CD4-positive, alpha-beta T cell treated with Interleukin-21 for 1 hour (primary cell): ENCODE results near the gene ACTN2.
"Not testable (repeated sequence)": the region's sequence is repeated elsewhere in the genome, so short reads cannot be mapped to it uniquely, and the experiment has no call there.

ENCODE experiments used
- DNase-seq: peaks from one replicate; pipeline ENCODE4 v3.0.0-alpha.2; 2020

The ACTN2 gene

GRCh38 chr1:236685917-236686814 is at the start of gene ACTN2:
TSS of gene ACTN2 (plus strand) at chr1:236686499. CDS start at chr1:236686674, 175 bp downstream.
- DNase-seq: peak; percentile 59

GRCh38 chr1:236638945-236639344 is 47.4 kb upstream of the ACTN2 start:
- no peak for DNase-seq

DNA sequence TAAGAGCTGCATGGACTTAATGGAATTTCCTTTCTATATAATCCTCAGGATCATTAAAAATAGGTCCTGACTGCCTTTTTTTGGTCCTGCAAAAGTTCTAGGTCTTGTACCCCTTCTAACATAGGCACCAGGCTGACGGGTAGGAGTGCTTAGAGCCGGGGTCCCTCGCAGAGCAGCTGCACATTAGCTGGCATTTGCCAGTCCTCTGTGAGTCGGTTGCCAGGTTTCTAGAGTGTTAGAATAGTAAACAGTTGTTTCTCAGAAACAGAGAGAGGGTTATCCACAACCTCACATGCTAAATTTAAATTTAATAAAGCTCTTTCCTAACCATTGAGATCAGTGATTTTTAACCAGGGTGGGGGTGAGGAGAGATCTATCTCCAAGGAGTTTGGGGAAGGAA is 46.6 kb upstream of the ACTN2 start:
- no peak for DNase-seq

DNA sequence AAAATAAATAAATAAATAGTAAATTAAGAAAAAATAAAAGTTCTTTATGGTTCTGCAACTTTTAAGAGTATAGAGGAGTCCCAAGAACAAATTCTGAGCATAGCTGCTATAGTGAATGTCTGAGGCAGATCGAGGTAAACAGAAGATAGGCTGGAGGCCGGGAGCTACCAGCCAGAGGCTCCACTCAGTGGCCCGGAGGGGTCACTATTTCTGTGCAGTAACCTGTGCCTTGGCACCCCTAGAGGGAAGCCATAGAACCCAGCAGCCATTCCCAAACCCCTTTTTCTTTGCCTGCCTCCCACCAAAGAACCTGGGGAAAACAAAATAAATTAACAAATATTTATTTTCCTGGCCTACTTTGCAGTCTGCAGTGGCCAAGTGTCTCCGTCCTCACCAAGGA is 43.5 kb upstream of the ACTN2 start:
- DNase-seq: no peak

DNA sequence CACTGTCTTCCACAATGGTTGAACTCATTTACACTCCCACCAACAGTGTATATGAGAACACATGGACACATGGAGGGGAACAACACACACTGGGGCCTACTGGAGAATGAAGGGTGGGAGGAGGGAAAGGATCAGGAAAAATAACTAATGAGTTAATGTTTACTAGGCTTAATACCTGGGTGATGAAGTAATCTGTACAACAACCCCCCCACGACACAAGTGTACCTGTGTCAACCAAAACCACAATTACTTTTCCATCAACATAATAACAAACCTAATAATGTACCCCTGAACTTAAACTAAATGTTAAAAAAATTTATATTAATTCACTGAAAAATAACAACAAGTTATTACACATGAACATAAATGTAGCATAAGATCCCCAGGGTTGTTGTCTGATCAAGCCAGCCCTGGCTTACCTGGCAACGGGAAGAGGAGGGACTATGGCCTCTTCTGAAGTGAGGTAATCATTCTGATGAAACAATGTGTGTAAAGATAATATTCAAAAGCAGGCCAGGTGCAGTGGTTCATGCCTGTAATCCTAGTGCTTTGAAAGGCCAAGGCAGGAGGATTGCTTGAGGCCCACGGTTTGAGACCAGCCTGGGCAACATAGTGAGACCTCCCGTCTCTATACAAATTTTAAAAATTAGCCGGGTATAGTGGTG is 41.2 kb upstream of the ACTN2 start:
- DNase-seq: no peak

DNA sequence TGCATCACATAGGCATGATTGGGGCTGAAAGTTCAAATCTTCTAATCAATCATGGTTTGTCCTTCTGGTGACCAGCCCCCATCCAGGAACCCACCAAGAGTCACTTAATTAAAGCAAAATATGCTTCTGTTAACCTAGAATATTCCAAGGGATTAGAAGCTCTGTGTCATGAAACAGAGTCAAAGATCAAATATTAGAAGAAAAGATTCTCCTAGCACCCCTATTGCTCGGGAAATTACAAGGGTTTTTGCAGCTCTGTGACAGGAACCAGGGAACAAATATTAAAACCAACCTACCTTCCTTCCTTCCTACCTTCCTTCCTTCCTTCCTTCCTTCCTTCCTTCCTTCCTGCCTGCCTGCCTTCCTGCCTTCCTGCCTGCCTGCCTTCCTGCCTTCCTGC is 31.8 kb upstream of the ACTN2 start:
- no peak for DNase-seq

GRCh38 chr1:236654957-236655356 is 31.3 kb upstream of the ACTN2 start:
- no peak for DNase-seq

DNA sequence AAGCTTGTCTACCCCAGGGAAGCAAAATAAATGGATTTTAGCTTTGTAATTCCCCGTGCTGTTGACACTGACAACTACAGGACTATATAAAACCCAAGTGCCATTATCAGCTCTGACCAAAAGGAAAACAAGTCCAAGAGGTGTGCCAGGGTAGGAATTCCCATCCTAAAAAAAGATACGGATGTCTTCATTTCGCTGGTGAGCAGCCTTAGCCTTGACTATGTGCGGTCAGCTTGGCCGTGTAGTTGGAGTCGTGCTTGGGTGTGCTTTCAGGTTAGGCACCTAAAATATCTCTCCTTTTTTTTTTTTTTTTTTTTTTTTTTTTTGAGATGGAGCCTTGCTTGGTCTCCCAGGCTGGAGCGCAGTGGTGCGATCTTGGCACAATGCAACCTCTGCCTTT is 28.9 kb upstream of the ACTN2 start:
- DNase-seq: no peak

DNA sequence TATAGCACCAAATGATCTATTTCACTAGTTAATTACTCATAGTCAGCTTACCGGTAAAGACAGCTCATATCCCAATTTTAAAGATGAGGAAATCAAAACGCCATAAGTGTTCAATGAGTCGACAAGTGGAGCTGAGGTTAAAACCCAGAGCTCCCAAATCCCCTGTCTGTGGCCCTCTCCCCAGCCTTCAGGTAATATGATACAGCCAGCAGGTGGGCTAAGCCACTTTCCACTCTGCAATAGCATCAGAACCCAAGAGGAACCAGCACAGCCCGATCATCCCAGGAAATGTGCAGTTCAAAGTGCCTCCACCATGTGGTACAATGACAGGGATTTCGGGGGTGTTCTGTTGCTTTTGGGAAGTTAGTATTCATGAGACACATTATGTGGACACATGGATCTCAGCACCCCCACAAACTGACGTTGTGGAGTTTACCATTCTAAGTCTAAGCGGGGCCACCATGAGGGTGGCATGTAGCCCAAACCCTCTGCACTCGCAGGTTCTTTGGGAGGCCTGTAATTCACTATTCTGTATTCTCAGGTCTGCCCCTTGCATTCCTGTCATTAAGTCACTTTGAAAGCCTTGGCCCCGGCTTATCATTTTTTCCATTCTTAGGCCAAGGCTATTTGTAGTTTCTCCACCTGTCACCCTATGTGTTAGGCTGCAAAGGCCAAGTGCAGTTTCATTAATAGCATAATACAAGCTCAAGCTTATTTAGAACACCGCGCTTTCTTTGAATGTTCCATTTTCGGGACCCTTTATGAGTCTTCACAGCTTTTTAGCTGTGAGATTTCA is 26.3 kb upstream of the ACTN2 start:
- DNase-seq: no peak

DNA sequence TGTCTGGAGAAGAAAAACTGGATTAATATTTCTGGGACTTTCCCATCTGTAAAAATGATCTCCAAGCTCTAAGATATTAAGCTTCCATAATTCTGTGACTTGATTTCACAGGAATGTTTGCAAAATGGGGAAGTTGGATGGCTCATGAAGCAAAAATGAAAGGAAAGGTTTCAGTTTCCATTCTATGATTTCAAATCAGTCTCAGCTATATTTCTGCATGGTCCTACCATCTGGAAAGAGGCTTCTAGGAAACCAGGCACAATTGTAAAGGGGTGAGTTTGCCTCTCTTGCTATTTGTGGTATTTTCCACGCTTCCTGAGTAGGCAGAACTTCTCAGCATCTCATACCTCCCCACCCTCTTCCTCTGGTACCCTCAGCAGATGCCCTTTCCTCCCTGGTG is 22.4 kb upstream of the ACTN2 start:
- DNase-seq: no peak

- DNase-seq: not testable (repeated sequence)
These were observed 17.4 kb upstream of the ACTN2 start for GRCh38 chr1:236668909-236669308.

DNA sequence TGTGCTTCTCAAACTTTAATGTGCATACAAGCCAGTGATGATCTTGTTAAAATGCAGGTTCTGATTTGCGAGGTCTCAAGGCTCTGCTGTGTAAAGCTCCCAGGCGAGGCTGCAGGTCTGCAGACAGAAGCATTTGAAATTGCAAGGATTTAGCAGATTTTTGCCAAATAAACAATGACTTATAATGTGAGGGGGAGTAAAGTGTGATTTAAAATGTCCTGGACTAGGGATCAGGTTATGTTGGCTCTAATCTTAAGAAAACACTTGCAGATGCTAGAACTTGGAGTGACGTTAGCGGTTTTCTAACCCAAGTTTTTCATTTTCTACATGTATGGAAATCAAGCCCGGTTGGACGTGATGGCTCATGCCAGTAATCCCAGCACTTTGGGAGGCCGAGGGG is 16.2 kb upstream of the ACTN2 start:
- DNase-seq: no peak

DNA sequence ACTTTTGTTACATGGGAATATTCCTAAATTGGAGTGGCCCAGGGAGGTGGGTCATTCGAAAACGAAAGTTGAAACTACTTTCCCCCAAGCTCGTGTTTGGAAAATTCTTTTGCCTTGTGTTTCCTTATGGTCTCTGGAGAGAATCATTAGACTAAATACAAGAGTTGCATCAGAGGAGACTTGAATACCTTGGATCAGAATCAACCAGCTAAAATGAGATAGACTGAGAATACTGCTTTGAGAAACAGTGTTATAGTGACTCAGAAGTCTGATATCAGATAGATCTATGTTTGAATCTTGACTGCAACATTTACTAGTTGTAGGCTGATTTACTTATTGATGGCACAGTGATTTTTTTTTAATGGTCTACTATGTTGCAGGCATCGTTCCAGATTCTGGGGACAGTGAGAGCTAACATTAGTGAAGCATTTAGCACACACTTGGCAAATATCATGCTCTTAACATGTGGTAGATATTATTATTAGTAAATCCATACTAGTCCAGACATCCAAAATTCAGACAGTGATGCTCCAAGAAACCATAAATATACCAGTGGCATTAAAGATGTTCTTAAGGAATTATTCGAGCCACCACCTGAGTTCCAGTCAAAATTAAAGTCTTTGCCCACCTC is 12.9 kb upstream of the ACTN2 start:
- DNase-seq: no peak

DNA sequence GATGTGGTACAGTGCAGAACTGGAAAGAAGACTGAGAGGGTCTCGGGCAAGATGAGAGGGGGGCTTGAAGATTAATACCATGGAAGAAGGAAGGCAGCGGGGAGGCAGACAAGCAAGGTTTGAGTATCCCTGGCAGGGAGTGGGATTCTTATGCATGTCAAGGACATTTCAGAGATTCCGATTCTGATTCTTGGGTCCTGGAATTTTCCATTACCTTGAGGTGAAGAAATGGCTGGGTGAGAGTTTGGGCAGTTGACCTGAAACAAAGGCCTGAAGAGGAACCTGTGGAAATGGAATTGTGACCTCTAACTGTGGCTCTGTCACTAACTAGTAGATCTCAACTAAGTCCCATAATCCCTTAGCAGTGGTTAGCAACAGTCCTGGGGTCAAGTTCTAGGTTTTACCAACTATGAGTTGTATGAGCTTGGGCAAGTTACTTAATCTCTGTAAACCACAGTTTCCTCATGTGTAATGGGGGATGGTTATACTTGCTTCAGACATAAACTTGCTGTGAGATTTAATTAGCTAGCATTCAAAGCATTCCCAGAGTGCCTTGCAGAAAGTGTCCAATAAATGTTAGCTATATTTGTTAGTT is 8.6 kb upstream of the ACTN2 start:
- DNase-seq: no peak

- DNase-seq: no peak
These were observed 5.1 kb upstream of the ACTN2 start for GRCh38 chr1:236681219-236681618.

DNA sequence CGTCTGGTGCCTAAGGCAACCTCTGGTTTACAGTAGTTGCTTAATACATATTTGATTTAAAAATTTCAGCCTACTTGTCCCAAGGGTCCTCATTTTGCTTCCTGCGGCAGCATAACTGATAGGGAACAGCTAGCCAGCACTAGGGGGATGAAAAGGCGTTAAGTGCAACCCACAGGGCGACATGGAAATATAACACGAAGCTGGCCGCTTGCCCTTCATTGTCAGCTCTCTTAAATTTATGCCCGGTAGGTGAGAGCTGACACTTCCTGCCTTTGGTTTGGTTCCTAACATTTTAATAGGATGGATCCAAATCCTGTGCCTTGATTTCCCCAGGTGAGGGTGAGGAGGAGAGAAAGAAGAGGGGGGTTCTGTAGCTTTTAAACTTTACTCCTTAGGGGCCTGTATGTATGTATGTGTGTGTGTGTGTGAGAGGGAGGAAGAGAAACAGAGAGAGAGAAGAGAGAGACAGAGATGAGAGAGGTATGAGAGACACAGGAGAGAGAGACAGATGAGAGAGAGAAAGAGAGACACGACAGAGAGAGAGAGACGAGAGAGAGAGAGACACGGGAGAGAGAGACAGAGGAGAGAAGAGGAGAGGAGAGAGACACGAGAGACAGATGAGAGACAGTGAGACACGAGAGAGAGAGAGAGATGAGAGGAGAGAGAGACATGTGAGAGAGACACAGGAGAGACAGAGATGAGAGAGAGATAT is 938 bp upstream of the ACTN2 start:
- no peak for DNase-seq

- DNase-seq: no peak
These were observed 489 bp downstream of the ACTN2 start for GRCh38 chr1:236686815-236687160.

GRCh38 chr1:236687273-236687672 is 974 bp downstream of the ACTN2 start:
- no peak for DNase-seq

DNA sequence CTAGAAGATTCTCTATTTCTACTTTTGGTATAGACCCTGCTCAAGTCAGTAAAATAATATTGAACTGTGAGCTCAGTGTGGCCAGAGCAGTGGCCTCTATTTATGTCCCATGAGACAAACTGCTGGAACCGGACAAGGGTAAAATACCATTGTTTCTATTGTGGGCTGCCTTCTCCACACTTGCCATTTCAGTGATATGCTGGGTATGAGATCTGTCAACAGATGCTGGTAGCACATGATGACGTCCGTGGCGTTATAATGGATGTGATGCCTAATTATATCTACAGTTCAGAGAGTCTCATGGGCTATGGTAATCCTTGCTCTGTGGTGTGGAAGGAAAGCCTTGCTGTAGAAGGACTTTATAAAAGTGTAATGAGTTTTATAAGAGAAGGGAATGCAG is 2.4 kb downstream of the ACTN2 start:
- DNase-seq: no peak

DNA sequence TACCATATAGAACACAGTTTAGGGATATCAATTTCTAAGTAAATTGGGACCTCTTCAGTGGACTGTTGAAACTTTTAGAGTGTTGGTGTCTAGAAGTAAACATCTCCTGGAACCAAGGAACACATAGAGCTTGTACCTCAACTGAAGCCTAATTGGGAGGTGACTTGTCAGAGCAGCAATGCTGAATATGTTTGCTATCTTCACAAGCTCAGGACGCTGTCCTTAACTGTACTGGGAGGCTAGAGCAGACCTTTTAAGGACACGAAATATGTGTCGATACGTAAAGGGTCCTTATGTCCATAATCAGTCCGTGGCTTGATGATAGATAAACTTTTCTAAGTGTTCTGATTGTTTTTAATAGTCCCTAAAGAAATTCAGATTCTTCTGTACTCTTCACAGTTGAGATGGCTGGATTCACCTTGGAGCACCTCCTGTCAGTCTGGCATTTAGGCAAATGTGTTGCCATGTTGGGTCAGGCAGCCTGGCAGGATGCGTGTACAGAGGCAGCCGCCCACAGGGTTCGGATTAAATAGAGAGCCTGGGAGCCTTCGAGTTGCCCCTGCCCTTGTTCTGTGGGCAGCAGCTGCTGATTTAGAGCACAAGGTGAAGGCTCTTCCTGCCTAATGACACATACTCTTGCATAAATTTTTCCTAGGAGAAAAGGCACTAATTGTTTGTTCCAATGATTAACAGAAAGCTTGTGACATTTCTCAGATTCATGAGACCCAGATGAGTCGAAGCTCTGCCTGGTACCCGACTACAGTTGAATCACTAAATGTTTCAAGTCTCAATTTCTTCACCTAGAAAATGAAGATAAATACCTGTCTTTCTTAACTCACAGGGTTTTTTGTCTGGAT is 3.6 kb downstream of the ACTN2 start:
- DNase-seq: no peak

DNA sequence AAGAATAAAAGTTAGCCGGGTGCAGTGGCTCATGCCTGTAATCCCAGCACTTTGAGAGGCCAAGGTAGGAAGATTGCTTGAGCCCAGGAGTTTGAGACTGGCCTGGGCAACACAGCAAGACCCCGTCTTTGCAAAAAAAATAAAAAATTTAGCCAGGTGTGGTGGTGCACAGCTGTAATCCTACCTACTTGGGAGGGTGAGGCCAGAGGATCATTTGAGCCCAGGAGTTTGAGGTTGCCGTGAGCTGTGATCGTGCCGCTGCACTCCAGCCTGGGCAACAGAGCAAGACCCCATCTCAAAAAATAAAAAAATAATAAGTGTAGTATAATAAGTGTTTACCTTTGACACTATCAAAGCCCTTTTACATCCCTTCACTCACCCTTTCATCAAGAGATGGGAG is 5.0 kb downstream of the ACTN2 start:
- no peak for DNase-seq
